HG03460 (cell line): ENCODE data around the gene CPT1A.

Source experiments
- ATAC-seq: cut with Tn5 transposase; IDR thresholded peaks from one replicate; pipeline ENCODE4 v1.9.1; 2021; ENCODE audit not compliant: unreplicated experiment

The CPT1A gene

DNA sequence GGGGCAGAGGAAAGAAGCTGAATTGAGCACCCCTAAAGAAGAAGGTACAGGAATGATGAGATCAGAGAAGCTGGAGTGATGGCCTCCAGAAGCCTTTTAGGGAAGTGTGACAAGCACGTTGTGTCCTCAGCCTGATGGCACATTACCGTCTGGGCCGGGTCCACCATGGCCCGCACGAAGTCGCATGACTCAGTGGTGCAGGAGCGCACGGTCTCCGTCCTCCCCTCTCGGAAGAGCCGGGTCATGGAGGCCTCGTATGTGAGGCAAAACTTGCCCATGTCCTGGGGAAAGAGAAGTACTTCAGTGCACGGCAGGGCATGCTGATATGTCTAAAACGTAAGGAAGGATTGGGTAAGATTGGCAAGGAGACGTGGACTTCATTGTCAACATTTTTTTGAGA, 79.2 kb downstream of the CPT1A start:
- ATAC-seq: no peak

DNA sequence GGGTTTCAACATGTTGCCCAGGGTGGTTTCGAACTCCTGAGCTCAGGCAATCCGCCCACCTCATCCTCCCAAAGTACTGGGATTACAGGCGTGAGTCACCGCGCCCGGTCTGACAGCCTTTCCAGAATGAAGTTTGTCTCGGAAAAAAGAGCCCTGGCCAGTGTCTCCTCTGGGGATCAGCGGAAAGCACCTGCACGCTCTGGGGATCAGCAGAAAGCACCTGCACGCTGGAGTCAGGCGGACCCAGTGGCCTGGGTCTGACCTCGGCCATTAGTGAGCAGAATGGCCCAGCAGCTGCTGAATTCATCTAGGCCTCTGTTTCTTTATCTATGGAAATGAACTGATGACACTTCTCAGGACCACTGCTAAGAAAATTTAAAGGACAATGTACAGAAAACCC, 79.9 kb downstream of the CPT1A start:
- ATAC-seq: no peak

DNA sequence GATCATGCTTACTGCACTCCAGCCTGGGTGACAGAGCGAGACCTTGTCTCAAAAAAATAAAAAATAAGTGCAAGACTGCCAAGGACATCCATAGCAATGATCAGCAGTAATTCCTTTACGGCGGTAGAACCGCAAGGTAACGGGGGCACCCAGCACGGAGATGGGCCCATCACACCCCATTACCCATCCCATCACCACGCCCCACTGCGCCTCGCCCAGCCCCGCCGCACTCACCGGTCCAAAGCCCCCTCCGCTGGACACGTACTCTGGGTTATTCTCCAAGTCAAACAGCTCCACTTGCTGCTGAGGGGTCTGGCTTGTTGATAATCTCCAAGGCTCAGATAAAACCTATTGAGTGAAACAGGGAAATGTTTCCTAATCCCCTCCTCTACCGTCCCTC, 81.7 kb downstream of the CPT1A start:
- no peak for ATAC-seq

GRCh38 chr11:68757711-68758110, 84.0 kb downstream of the CPT1A start:
- no peak for ATAC-seq

- no peak for ATAC-seq
These were observed 85.4 kb downstream of the CPT1A start for GRCh38 chr11:68756171-68756766.

- ATAC-seq: no peak
These were observed 88.4 kb downstream of the CPT1A start for GRCh38 chr11:68753300-68753699.

GRCh38 chr11:68751331-68751856, 90.3 kb downstream of the CPT1A start, which contains the start of gene TESMIN:
Gene TESMIN (minus strand): TSS chr11:68751520. CDS start chr11:68750660, 860 bp downstream.
- ATAC-seq: no peak

DNA sequence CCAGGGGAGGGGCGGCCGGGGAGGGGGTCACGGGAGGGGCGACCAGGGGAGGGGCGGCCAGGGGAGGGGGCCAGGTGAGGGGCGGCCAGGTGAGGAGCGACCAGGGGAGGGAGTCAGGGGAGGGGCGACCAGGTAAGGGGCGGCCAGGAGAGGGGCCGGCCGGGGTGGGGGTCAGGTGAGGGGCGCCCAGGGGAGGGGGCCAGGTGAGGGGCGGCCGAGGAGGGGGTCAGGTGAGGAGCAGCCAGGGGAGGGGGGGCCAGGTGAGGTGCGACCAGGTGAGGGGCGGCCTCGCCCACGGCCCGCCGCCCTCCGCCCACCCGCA, 90.8 kb downstream of the CPT1A start:
- ATAC-seq: no peak

DNA sequence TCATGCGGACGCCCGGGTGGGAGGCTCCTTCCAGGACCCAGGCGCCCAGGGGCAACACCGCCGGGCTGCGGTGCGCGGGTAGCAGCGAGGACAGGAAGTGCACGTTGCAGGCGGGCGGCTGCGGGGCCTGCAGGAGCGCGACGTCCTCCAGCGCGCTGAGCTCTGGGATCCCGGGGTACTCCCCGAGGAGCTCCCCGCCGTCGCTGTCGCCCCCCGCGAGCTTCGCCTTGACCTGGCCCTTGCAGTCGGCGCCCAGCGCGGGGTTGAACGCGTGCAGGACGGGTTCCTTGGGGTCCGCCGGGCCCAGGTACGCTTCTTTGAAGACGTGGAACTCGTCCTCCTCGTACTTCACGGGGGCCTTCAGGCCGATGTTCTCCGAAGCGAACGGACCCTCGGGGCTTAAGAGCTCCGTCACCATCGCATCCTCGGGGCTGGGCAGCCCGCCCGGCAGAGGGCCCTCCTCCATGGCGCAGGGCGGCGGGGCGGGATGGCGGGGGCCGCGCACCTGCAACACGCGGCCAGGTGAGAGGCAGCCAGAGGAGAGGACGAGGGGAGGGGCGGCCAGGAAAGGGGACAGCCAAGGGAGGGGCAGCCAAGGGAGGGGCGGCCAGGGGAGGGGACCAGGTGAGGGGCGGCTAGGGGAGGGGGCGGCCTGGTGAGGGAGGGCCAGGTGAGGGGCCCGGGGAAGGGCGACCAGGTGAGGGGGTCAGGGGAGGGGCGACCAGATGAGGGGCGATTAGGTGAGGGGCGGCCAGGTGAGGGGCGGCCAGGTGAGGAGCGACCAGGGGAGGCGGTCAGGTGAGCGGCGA, 91.3 kb downstream of the CPT1A start:
- no peak for ATAC-seq

- ATAC-seq: no peak
These were observed 92.2 kb downstream of the CPT1A start for GRCh38 chr11:68749229-68750123.

DNA sequence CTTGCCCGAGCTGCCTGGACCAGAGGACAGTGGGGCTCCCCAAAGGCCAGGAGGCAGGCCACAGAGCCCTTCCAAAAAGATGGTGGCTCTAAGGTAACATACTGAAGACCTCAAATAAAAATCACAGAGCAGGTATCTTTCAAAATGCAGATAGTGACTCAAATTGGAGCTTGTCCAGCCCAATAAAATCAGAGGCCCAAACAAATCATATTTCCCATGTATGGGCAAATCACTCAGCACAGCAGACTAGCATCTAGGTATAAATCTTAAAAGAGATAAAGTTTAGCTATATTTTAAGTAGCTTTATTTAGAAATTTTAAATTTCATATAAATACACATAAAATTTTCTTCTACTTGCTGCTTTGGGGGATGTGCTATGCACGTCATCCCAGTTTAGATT, 93.7 kb downstream of the CPT1A start:
- ATAC-seq: no peak

- ATAC-seq: no peak
These were observed 98.2 kb downstream of the CPT1A start for GRCh38 chr11:68743539-68743938.

GRCh38 chr11:68741463-68741862, 100.3 kb downstream of the CPT1A start:
- ATAC-seq: no peak

DNA sequence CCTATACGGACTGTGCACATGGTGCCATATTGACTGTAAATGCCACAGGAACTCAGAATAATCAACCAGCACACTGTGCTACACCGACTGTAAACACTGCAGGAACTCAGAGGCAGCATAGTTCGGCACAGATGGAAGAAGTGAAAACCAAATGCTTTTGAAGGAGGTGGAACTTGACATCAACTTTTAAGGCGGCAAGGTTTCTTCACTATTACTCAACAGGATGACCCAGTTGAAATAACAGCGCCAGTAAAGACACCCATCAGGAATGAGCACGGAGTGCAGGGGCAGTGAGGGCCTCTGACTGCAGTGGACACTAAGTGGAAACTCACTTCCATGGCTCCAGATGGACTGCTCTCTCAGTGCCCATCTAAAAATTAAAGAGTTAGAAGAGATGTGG, 106.1 kb downstream of the CPT1A start:
- ATAC-seq: no peak

DNA sequence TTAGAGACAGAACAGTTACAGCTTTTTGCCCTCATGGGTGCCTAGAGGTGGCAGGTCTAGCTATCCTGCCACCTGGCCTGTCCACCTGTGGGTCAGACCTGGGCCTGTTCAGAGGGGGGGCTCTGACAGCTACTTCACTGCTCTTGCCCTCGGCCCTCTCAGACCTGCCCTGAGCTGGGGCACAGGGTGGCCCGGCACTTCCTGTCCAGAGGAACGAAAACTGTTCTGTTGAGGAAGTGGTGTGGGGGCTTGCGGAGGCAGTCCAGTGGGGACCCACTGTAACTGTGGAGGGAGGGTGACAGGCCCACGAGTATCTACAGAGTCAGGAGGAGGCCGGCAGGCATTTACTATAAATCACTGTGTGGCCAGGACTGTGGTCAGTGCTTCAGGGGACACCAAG, 106.6 kb downstream of the CPT1A start:
- ATAC-seq: no peak

DNA sequence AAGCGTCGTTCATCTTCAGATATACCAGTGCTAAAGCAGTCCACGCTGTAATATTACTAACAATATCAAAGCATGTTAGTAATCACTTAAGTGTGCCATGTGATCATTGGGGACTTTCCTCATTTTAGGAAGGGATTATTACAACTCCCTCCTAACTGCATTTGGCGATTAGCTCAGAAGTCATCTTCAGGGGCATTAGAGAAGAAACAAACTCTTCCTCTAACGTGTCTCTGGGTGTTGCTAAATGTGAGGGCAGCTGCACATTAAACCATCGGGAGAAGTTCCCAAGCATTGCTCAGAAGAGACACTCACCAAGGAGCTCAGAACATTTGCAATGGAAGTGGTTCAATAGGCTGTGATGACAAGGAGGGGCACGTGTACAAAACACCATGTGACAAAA, 107.6 kb downstream of the CPT1A start:
- no peak for ATAC-seq

- ATAC-seq: no peak
These were observed 113.9 kb downstream of the CPT1A start for GRCh38 chr11:68727783-68728182.

- ATAC-seq: no peak
These were observed 117.4 kb downstream of the CPT1A start for GRCh38 chr11:68724293-68724692.

DNA sequence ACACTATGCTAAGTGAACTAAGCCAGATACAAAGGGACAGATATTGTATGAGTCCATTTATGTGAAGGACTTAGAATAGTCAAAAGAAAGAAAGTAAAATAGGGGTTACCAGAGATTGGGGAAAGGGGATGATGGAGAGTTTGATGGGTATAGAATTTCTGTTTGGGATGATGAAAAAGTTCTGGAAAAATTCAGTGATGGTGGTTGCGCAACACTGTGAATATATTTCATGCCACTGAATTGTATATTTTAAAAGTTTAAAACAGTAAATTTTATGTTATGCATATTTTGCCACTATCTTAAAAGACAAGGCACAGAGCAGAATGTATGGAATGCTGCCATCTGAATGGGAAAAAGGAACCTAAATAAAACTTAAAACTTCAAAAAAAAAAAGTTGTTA, 119.6 kb downstream of the CPT1A start:
- ATAC-seq: no peak

DNA sequence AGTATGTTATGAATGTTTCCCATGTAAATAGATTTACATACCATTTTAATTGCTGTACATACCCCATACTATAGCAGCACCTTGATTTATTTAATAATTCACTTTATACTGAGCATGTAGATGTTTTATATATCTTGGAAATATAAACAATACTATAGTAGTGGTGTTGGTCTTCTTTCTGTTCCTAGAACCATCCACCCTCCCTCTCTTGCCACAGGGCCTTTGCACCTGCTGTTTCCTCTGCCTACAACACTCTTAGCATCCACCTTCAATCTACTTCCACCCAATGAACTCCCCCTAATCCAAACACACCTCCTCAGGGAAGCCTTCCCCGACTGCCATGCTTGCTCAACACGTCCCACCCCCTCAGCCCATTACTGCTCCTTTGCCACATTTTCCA, 120.6 kb downstream of the CPT1A start:
- ATAC-seq: no peak

DNA sequence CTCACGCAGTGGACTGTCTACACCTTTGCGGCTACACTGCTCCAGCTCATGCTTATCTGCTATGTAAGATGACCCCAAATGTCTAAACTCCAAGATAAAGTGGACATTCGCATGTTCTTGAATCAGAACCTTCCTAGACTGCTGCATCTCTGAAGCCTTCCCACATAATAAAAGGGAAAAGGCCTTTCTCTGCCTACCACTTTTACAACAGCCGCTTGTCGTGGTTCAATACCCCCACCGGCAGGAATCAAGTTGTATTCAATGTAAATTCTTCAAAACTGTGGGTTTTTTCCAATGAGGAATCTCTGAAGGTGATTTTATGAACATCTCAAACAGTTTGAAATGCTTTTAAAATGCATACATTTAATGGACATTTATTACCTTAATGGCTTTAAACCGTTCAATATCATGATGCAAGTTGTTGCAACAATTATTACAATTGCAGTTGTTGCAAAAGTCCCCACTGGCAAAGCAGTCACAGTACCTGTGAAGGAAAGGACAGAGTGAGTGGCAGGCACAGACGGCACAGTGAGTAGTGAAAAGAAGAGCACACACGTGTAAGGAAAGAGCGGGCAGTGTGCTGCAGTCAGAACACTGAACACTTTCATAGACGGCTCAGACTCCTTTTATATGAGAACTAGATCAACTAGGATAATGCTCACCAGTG, 126.1 kb downstream of the CPT1A start:
- no peak for ATAC-seq
